HG03108 (cell line): Measurements from ENCODE around the gene PRKG1.
A peak's percentile ranks its signal among the peaks of the same experiment; 100 is the strongest.
"Not testable (repeated sequence)": the region's sequence is repeated elsewhere in the genome, so short reads cannot be mapped to it uniquely, and the experiment has no call there.

ENCODE experiments used
- ATAC-seq: cut with Tn5 transposase; IDR thresholded peaks from one replicate; pipeline ENCODE4 v1.9.1; 2021; ENCODE audit warnings: moderate library complexity; ENCODE audit not compliant: unreplicated experiment

Gene PRKG1

GRCh38 chr10:51406581-51406980, 332.3 kb downstream of the PRKG1 start:
- no peak for ATAC-seq

GRCh38 chr10:51416494-51416893, 342.2 kb downstream of the PRKG1 start:
- no peak for ATAC-seq

- no peak for ATAC-seq
These were observed 345.2 kb downstream of the PRKG1 start for GRCh38 chr10:51419196-51420093.

- ATAC-seq: no peak
These were observed 347.6 kb downstream of the PRKG1 start for GRCh38 chr10:51421853-51422252.

- ATAC-seq: peak; percentile 74
These were observed 348.2 kb downstream of the PRKG1 start for GRCh38 chr10:51422311-51423120.

GRCh38 chr10:51423121-51423452, 348.8 kb downstream of the PRKG1 start:
- ATAC-seq: no peak

GRCh38 chr10:51425431-51425830, 351.1 kb downstream of the PRKG1 start:
- ATAC-seq: no peak

GRCh38 chr10:51427758-51428157, 353.5 kb downstream of the PRKG1 start:
- ATAC-seq: no peak

- no peak for ATAC-seq
These were observed 356.2 kb downstream of the PRKG1 start for GRCh38 chr10:51430506-51430905.

- no peak for ATAC-seq
These were observed 359.7 kb downstream of the PRKG1 start for GRCh38 chr10:51433949-51434475.

GRCh38 chr10:51436805-51437204, 362.5 kb downstream of the PRKG1 start:
- ATAC-seq: no peak

- ATAC-seq: no peak
These were observed 365.4 kb downstream of the PRKG1 start for GRCh38 chr10:51439645-51440044.

- no peak for ATAC-seq
These were observed 371.3 kb downstream of the PRKG1 start for GRCh38 chr10:51445588-51445987.

GRCh38 chr10:51447119-51447518, 372.8 kb downstream of the PRKG1 start:
- no peak for ATAC-seq

- ATAC-seq: not testable (repeated sequence)
These were observed 381.5 kb downstream of the PRKG1 start for GRCh38 chr10:51455762-51456161.

GRCh38 chr10:51459476-51459875, 385.2 kb downstream of the PRKG1 start:
- no peak for ATAC-seq

GRCh38 chr10:51462076-51462779, 387.9 kb downstream of the PRKG1 start:
- no peak for ATAC-seq

- no peak for ATAC-seq
These were observed 394.1 kb downstream of the PRKG1 start for GRCh38 chr10:51468424-51468823.

GRCh38 chr10:51469686-51470085, 395.4 kb downstream of the PRKG1 start:
- no peak for ATAC-seq

- ATAC-seq: no peak
These were observed 397.0 kb downstream of the PRKG1 start for GRCh38 chr10:51471271-51471670.

GRCh38 chr10:51472154-51472553, 397.9 kb downstream of the PRKG1 start:
- no peak for ATAC-seq
